Measurements from ENCODE around the gene COL6A3.

DNA sequence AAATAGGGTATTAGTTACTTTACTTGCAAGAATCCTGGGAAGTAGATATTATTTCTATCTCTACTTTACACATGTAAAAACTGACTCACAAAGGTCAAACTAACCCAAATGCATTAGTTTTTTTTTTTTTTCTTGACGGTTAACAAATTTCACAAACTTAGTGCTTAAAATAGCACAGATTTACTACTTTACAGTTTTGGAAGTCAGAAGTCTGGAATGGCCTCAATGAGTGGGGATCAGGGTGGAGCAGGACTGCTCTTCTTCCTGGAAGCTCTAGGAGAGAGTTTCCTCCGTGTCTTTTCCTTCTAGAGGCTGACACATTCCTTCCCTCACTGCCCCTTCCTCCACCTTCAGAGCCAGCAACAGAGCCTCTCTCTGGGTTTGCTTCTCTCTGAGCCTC lies 117.2 kb downstream of the COL6A3 start:
- TF ChIP-seq, protein P1, sequence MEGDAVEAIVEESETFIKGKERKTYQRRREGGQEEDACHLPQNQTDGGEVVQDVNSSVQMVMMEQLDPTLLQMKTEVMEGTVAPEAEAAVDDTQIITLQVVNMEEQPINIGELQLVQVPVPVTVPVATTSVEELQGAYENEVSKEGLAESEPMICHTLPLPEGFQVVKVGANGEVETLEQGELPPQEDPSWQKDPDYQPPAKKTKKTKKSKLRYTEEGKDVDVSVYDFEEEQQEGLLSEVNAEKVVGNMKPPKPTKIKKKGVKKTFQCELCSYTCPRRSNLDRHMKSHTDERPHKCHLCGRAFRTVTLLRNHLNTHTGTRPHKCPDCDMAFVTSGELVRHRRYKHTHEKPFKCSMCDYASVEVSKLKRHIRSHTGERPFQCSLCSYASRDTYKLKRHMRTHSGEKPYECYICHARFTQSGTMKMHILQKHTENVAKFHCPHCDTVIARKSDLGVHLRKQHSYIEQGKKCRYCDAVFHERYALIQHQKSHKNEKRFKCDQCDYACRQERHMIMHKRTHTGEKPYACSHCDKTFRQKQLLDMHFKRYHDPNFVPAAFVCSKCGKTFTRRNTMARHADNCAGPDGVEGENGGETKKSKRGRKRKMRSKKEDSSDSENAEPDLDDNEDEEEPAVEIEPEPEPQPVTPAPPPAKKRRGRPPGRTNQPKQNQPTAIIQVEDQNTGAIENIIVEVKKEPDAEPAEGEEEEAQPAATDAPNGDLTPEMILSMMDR (IDR thresholded peaks at IDR 0.05), result no peak
- TF ChIP-seq POLR2A (IDR thresholded peaks at IDR 0.05), result no peak

All from prostate gland (tissue), 2 donors.